GM12878 (cell line): ENCODE data around the gene DCUN1D4. TPM values are rescaled to one million over a fixed set of nuclear protein-coding genes. Genes with fewer than 3 reads are reported as not detected.

Source experiments
- ATAC-seq: fragments of 200-7000 bp; cut with Tn5 transposase; 3 replicates; pipeline ENCODE4 v1.9.1; 2020; ENCODE audit warnings: mild to moderate bottlenecking, moderate library complexity
- BruUV-seq: library from RNA; stranded (reverse); fragments of 400-500 nt; replicated peaks from 2 replicates; lab custom pipeline; 2021; lab: Mats Ljungman, UMichigan
- CTCF ChIA-PET: fragments of 300-600 bp; sonication (Branson Sonifier 250); formaldehyde crosslinking; extraction: SDS; loops from one replicate; lab custom pipeline; 2021; ENCODE audit warnings: inconsistent platforms; lab: Yijun Ruan, JAX
- POLR2A ChIA-PET: fragments of 350-600 bp; formaldehyde crosslinking; extraction: SDS; loops from one replicate; lab custom pipeline; 2021; ENCODE audit warnings: inconsistent platforms; lab: Charles Lee
- RAD21 ChIA-PET: fragments of 300-600 bp; sonication (Branson Sonifier 250); formaldehyde crosslinking; loops from one replicate; lab custom pipeline; 2023; ENCODE audit warnings: antibody characterized with exemption; ENCODE audit not compliant: unreplicated experiment; lab: Charles Lee
- SMC1A ChIA-PET: fragments of 300-600 bp; sonication (Branson Sonifier 250); formaldehyde crosslinking; loops from one replicate; lab custom pipeline; 2023; ENCODE audit not compliant: unreplicated experiment, uncharacterized antibody; lab: Charles Lee
- DNase-seq: peaks from one replicate; pipeline ENCODE4 v3.0.0-alpha.2; 2011; ENCODE audit warnings: low read depth, low spot score
- FAIRE-seq: peaks from 3 replicates; lab custom pipeline; 2011; peaks lifted over from hg19 to GRCh38; lab: Jason Lieb, UNC
- H2AFZ ChIP-seq: 2 replicates; pipeline ENCODE4 v1.6.0; 2011; ENCODE audit warnings: low read depth, low read length, control low read depth; ENCODE audit not compliant: control insufficient read depth
- H3K27ac ChIP-seq: 2 replicates; pipeline ENCODE4 v1.5.1; 2011; ENCODE audit warnings: control low read depth; ENCODE audit not compliant: control insufficient read depth, insufficient read depth
- H3K27me3 ChIP-seq, 2 experiments: replicated peaks in 1 of 2; 2 replicates each; pipeline versions ENCODE4 v1.6.0 to v1.6.1; 2011; ENCODE audit warnings: low read length in 1 of 2; ENCODE audit not compliant: control insufficient read depth in 2 of 2, insufficient read depth in 2 of 2
- H3K36me3 ChIP-seq, 2 experiments: 2 replicates each; pipeline ENCODE4 v1.5.1; 2011; ENCODE audit warnings: low read length in 1 of 2; ENCODE audit not compliant: control insufficient read depth in 2 of 2, insufficient read depth in 2 of 2
- H3K4me1 ChIP-seq: 2 replicates; pipeline ENCODE4 v1.6.1; 2011; ENCODE audit warnings: mild to moderate bottlenecking, low read length, moderate library complexity, mixed read lengths; ENCODE audit not compliant: control insufficient read depth, insufficient read depth
- H3K4me2 ChIP-seq: 2 replicates; pipeline ENCODE4 v1.6.0; 2011; ENCODE audit warnings: control low read depth; ENCODE audit not compliant: control insufficient read depth, insufficient read depth
- H3K4me3 ChIP-seq: fragments of 200-600 bp; sonication (generic); 2 replicates; pipeline ENCODE4 v1.5.1; 2016
- H3K79me2 ChIP-seq: 2 replicates; pipeline ENCODE4 v1.6.0; 2011; ENCODE audit warnings: low read length; ENCODE audit not compliant: control insufficient read depth, insufficient read depth
- H3K9ac ChIP-seq: 2 replicates; pipeline ENCODE4 v1.8.0; 2011; ENCODE audit warnings: low read length, control low read depth, mixed read lengths; ENCODE audit not compliant: control insufficient read depth, insufficient read depth
- H3K9me3 ChIP-seq: replicated peaks from 3 replicates; pipeline ENCODE4 v1.5.1; 2011; ENCODE audit warnings: mild to moderate bottlenecking, low read length; ENCODE audit not compliant: control insufficient read depth, insufficient read depth
- H4K20me1 ChIP-seq: 2 replicates; pipeline ENCODE4 v1.6.0; 2011; ENCODE audit not compliant: control insufficient read depth, insufficient read depth
- BMI1 ChIP-seq: fragments of 450-650 bp; IDR thresholded peaks from 2 replicates; pipeline ENCODE4 v1.6.1; 2016; ENCODE audit warnings: mild to moderate bottlenecking, moderate library complexity, borderline replicate concordance
- CHD4 ChIP-seq: fragments of 200-600 bp; sonication (generic); IDR thresholded peaks from 2 replicates; pipeline ENCODE4 v1.6.1; 2016; ENCODE audit warnings: mild to moderate bottlenecking
- ETV6 ChIP-seq, 2 experiments: fragments of 450-650 bp in 1 of 2; IDR thresholded peaks in 1 of 2; conservative IDR thresholded peaks in 1 of 2; 2 replicates each; pipeline ENCODE4 v1.6.1; 2014; ENCODE audit warnings: antibody characterized with exemption in 1 of 2, borderline replicate concordance in 1 of 2, low read depth in 1 of 2, mild to moderate bottlenecking in 1 of 2, moderate library complexity in 1 of 2
- EZH2 ChIP-seq: IDR thresholded peaks from 2 replicates; pipeline ENCODE4 v1.6.1; 2012; ENCODE audit warnings: low read depth, mild to moderate bottlenecking, control low read depth, inconsistent platforms, low read length, borderline replicate concordance; ENCODE audit not compliant: control insufficient read depth
- HCFC1 ChIP-seq: fragments of 150-350 bp; IDR thresholded peaks from 2 replicates; pipeline ENCODE4 v1.6.1; 2014; ENCODE audit warnings: low read length
- JUNB ChIP-seq: IDR thresholded peaks from 2 replicates; pipeline ENCODE4 v1.6.1; 2016; ENCODE audit warnings: antibody characterized with exemption, mild to moderate bottlenecking
- JUND ChIP-seq: IDR thresholded peaks from 2 replicates; pipeline ENCODE4 v1.6.1; 2012; ENCODE audit warnings: low read depth, mild to moderate bottlenecking, low read length, improper control_type of control experiment, moderate library complexity
- MXI1 ChIP-seq: fragments of 150-350 bp; IDR thresholded peaks from 2 replicates; pipeline ENCODE4 v1.6.1; 2011; ENCODE audit warnings: low read depth, mild to moderate bottlenecking, inconsistent platforms, low read length, improper control_type of control experiment
- NFIC ChIP-seq: IDR thresholded peaks from 2 replicates; pipeline ENCODE4 v1.6.1; 2012; ENCODE audit warnings: low read depth, mild to moderate bottlenecking, inconsistent platforms, low read length, moderate library complexity
- RAD51 ChIP-seq: fragments of 450-650 bp; IDR thresholded peaks from 2 replicates; pipeline ENCODE4 v1.6.1; 2016; ENCODE audit warnings: moderate library complexity, mild to moderate bottlenecking, inconsistent platforms
- RELB ChIP-seq: fragments of 450-650 bp; IDR thresholded peaks from 2 replicates; pipeline ENCODE4 v1.6.1; 2017; ENCODE audit warnings: low read depth, mild to moderate bottlenecking, moderate library complexity
- SMARCA5 ChIP-seq: fragments of 450-650 bp; IDR thresholded peaks from 2 replicates; pipeline ENCODE4 v1.6.1; 2017; ENCODE audit warnings: mild to moderate bottlenecking
- TAF1 ChIP-seq: IDR thresholded peaks from 2 replicates; pipeline ENCODE4 v1.6.1; 2011; ENCODE audit warnings: mild to moderate bottlenecking, low read depth, low read length, borderline replicate concordance
- TCF12 ChIP-seq: IDR thresholded peaks from 2 replicates; pipeline ENCODE4 v1.6.1; 2011; ENCODE audit warnings: low read depth, mild to moderate bottlenecking, low read length
- ZNF274 ChIP-seq: IDR thresholded peaks from one replicate; pipeline ENCODE4 v1.8.0; 2011; ENCODE audit not compliant: insufficient read length, insufficient read depth
- WGBS: methylation state at CpG from one replicate; pipeline ENCODE4 v1.1.6; 2016; ENCODE audit warnings: low lambda C conversion rate; ENCODE audit not compliant: insufficient replicate concordance, insufficient coverage; ENCODE audit errors: missing lambda C conversion rate; 5-methylcytosine and 5-hydroxymethylcytosine counted together
- in situ Hi-C: fragments of 300-500 bp; cut with MboI; formaldehyde crosslinking; loops from 9 replicates; pipeline ENCODE4 v1.14.3; 2018; ENCODE audit warnings: mixed read lengths
- intact Hi-C: fragments of 100-400 bp; cut with micrococcal nuclease; formaldehyde crosslinking; loops from one replicate; pipeline ENCODE4 v1.14.2; 2022; ENCODE audit not compliant: unreplicated experiment
- polyA plus RNA-seq, 11 experiments: library from polyadenylated mRNA; depleted of rRNA in 4 of 11; unstranded in 6 of 11; stranded (reverse) in 5 of 11; fragments of >200 nt; fragmentation: Nextera tagmentation in 4 of 11; fragmentation: Illumina TruSeq in 1 of 11; extraction: Ambion mirVana in 4 of 11; extraction: Trizol in 1 of 11; gene quantifications; 1 replicate in 1 of 11; 2 replicates in 10 of 11; pipeline versions ENCODE4 v1.2.1 to v1.2.3, GENCODE V29; 2011 to 2016; ENCODE audit warnings: inconsistent platforms in 2 of 11, missing spikeins in 2 of 11, low read depth in 1 of 11
- total RNA-seq, 4 experiments: library from RNA; depleted of rRNA in 3 of 4; stranded (reverse); fragments of >200 nt in 3 of 4; fragmentation: Illumina TruSeq in 1 of 4; extraction: Trizol in 1 of 4; gene quantifications; 2 replicates each; pipeline versions ENCODE4 v1.2.1 to v1.2.3, GENCODE V29; 2013 to 2021
- TF ChIP-seq, protein P1 (sequence below): fragments of 450-650 bp; IDR thresholded peaks from 2 replicates; pipeline ENCODE4 v1.6.1; 2016; ENCODE audit warnings: mild to moderate bottlenecking, moderate library complexity, borderline replicate concordance

The DCUN1D4 gene
- total and polyA plus RNA-seq, 10 of the 15 experiments (the other 5 are each of a cell fraction or from before 2014, with no cell fraction given) = 7.1 to 62.6 (median 16.8) TPM

DNA sequence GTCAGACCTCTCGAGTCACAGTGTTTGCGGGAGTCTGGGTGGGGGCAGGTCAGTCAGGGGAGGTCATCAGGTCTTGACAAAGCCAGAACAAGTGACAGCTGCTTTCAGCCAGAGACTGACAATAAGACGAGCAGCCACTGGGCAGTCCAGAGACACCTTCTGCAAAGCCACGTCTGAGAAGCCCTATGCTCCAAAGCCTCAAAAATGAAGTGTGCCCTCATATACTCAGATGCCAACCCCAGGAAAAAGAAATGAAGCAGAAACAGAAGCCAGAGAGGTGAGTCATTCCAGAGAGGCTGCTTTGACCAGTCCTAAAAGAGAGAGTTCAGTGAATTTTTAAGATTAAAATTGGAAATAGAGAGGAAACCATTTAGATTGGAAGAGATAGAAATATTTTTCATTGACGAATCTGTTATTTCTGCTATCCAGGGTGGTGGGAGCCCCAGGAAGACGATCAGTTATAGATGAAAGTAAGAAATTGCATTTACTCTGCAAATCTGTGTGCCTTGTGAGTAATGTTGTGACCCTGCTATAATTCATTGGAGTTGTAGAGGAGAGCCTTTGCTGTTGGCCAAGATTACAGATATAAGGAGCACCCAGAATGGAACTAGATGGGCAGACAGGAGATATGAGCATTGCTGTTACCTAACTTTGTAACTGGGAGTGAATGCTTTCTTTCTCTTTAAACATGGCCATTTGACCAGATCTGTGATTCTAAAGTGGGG is 99.3 kb downstream of the DCUN1D4 start:
- Histone ChIP-seq H3K27me3 (no peaks in the 10 kb centered on the region), H2AFZ (no peak overlapping the region), H3K4me3 (no peak overlapping the region), H3K9ac (no peak overlapping the region), H3K4me1 (no peaks in the 10 kb centered on the region), H3K27ac (no peak overlapping the region), H3K36me3 (no peaks in the 10 kb centered on the region), H4K20me1 (no peaks in the 10 kb centered on the region), H3K9me3 (no peaks in the 10 kb centered on the region; the same call in 2 of the 3 replicates), H3K4me2 (no peak overlapping the region), H3K79me2 (no peaks in the 10 kb centered on the region)
- ATAC-seq (no peak), DNase-seq (no peak), FAIRE-seq (no peak)
- ChIA-PET SMC1A (no interaction called here), RAD21 (no interaction called here), CTCF (no interaction called here), POLR2A (no interaction called here)
- BruUV-seq = no TSS peak
- intact Hi-C loops = no loop called here
- 39% methylated on average over 6 of the region's 6 CpGs for WGBS
- in situ Hi-C loops = no loop called here
- TF ChIP-seq BMI1 (no peak), RELB (no peak), EZH2 (no peak), TCF12 (no peak), RAD51 (no peak), ETV6 (conservative IDR thresholded peaks at IDR 0.05 in 1 of 2, IDR thresholded peaks at IDR 0.05 in 1 of 2; ENCODE audit: borderline replicate concordance in 1 of 2, low read depth in 1 of 2) (no peak), MXI1 (no peak), HCFC1 (no peak), JUNB (no peak), TAF1 (no peak), NFIC (no peak), CHD4 (no peak), SMARCA5 (no peak), JUND (no peak), ZNF274 (no peak)
- TF ChIP-seq, protein P1, sequence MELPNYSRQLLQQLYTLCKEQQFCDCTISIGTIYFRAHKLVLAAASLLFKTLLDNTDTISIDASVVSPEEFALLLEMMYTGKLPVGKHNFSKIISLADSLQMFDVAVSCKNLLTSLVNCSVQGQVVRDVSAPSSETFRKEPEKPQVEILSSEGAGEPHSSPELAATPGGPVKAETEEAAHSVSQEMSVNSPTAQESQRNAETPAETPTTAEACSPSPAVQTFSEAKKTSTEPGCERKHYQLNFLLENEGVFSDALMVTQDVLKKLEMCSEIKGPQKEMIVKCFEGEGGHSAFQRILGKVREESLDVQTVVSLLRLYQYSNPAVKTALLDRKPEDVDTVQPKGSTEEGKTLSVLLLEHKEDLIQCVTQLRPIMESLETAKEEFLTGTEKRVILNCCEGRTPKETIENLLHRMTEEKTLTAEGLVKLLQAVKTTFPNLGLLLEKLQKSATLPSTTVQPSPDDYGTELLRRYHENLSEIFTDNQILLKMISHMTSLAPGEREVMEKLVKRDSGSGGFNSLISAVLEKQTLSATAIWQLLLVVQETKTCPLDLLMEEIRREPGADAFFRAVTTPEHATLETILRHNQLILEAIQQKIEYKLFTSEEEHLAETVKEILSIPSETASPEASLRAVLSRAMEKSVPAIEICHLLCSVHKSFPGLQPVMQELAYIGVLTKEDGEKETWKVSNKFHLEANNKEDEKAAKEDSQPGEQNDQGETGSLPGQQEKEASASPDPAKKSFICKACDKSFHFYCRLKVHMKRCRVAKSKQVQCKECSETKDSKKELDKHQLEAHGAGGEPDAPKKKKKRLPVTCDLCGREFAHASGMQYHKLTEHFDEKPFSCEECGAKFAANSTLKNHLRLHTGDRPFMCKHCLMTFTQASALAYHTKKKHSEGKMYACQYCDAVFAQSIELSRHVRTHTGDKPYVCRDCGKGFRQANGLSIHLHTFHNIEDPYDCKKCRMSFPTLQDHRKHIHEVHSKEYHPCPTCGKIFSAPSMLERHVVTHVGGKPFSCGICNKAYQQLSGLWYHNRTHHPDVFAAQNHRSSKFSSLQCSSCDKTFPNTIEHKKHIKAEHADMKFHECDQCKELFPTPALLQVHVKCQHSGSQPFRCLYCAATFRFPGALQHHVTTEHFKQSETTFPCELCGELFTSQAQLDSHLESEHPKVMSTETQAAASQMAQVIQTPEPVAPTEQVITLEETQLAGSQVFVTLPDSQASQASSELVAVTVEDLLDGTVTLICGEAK = no peak
